Right atrium auricular region (tissue), 2 donors: ENCODE results near the gene CREBBP. TPM values are rescaled to one million over a fixed set of nuclear protein-coding genes. Genes with fewer than 3 reads are reported as not detected.

Experiments
- DNase-seq: peaks from one replicate; pipeline ENCODE4 v3.0.0-alpha.2; 2019; ENCODE audit warnings: low spot score
- H3K27ac ChIP-seq, 2 donors: fragments of 200-600 bp; sonication (generic); 1 replicate in 1 of 2; 2 replicates in 1 of 2; pipeline ENCODE4 v1.5.1; 2016 to 2019
- H3K27me3 ChIP-seq, 2 donors: fragments of 200-600 bp; sonication (generic); one replicate each; pipeline versions ENCODE4 v1.5.1 to v1.6.0; 2017 to 2019
- H3K36me3 ChIP-seq: fragments of 200-600 bp; sonication (generic); one replicate; pipeline ENCODE4 v1.5.1; 2016
- H3K4me1 ChIP-seq, 2 donors: fragments of 200-600 bp; sonication (generic); one replicate each; pipeline versions ENCODE4 v1.5.1 to v1.6.0; 2017 to 2019
- H3K4me3 ChIP-seq, 2 donors: fragments of 200-600 bp; sonication (generic); 1 replicate in 1 of 2; 2 replicates in 1 of 2; pipeline ENCODE4 v1.5.1; 2017 to 2019; ENCODE audit warnings: mild to moderate bottlenecking in 1 of 2, moderate library complexity in 1 of 2
- H3K9me3 ChIP-seq, 2 donors: fragments of 200-600 bp; sonication (generic); one replicate each; pipeline ENCODE4 v1.5.1; 2019
- total RNA-seq, 2 donors: library from RNA; depleted of rRNA; stranded (reverse); fragments of >200 nt; gene quantifications; one replicate each; pipeline ENCODE4 v1.1.0, GENCODE V29; 2016
- TF ChIP-seq, protein P1 (sequence below), 2 donors: fragments of 200-600 bp; sonication (generic); IDR thresholded peaks; one replicate each; pipeline ENCODE4 v1.5.1; 2019; ENCODE audit warnings: antibody characterized with exemption in 2 of 2

The CREBBP gene
- total RNA-seq, 2 donors from 2014 or later = 38.3 to 54.3 TPM

DNA sequence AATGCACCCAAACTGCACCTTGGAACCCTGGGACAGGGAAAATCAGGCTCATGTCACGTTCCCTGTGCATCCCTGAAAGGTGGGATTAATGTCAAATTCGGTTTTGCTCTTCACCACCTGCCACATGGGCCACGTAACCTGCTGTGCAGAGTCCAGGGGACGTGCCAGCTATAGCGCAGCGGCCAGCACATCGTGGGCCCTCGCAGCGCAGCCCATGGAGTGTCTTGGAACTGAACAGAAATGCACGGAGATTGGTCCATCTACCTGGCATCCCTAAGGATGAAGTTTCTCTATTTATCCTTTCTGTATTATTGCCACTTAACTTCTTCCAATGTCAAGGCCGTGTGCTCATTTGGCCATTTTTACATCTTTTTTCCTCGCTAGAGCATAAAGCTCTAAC lies 95.1 kb downstream of the CREBBP start:
- H3K4me1 ChIP-seq = no peaks in the 10 kb centered on the region
- H3K9me3 ChIP-seq = no peaks in the 10 kb centered on the region
- no peaks in the 10 kb centered on the region for H3K27me3 ChIP-seq
- H3K27ac ChIP-seq = no peak overlapping the region
- TF ChIP-seq, protein P1, sequence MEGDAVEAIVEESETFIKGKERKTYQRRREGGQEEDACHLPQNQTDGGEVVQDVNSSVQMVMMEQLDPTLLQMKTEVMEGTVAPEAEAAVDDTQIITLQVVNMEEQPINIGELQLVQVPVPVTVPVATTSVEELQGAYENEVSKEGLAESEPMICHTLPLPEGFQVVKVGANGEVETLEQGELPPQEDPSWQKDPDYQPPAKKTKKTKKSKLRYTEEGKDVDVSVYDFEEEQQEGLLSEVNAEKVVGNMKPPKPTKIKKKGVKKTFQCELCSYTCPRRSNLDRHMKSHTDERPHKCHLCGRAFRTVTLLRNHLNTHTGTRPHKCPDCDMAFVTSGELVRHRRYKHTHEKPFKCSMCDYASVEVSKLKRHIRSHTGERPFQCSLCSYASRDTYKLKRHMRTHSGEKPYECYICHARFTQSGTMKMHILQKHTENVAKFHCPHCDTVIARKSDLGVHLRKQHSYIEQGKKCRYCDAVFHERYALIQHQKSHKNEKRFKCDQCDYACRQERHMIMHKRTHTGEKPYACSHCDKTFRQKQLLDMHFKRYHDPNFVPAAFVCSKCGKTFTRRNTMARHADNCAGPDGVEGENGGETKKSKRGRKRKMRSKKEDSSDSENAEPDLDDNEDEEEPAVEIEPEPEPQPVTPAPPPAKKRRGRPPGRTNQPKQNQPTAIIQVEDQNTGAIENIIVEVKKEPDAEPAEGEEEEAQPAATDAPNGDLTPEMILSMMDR (IDR thresholded peaks at IDR 0.05) = no peak
- DNase-seq = no peak
- H3K4me3 ChIP-seq = no peak overlapping the region
- peaks cover 44% of the 10 kb centered on the region for H3K36me3 ChIP-seq

DNA sequence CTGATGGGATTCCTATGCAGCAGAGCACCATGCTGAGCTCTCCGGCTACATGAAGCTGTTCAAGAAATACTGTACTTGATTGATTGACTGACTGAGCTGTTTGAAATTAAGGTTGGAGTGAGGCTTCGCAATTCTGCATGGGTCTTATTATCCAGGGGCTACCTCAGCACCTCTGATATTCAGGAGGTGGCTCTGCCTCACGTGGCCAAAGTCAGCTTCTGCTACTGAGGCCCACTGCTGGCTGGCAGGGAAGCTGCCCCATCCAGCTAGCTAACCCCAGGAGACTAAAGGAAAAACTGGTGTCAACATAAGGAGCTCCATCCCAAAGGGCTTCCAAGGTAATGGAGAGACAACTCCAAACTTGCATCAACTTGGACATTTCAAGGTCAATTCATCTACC lies 97.0 kb downstream of the CREBBP start:
- TF ChIP-seq, protein P1 (IDR thresholded peaks at IDR 0.05) = no peak
- H3K36me3 ChIP-seq = peaks cover 50% of the 10 kb centered on the region
- no peak overlapping the region for H3K4me3 ChIP-seq
- no peaks in the 10 kb centered on the region for H3K4me1 ChIP-seq
- no peaks in the 10 kb centered on the region for H3K9me3 ChIP-seq
- H3K27ac ChIP-seq = no peak overlapping the region
- no peak for DNase-seq
- no peaks in the 10 kb centered on the region for H3K27me3 ChIP-seq

DNA sequence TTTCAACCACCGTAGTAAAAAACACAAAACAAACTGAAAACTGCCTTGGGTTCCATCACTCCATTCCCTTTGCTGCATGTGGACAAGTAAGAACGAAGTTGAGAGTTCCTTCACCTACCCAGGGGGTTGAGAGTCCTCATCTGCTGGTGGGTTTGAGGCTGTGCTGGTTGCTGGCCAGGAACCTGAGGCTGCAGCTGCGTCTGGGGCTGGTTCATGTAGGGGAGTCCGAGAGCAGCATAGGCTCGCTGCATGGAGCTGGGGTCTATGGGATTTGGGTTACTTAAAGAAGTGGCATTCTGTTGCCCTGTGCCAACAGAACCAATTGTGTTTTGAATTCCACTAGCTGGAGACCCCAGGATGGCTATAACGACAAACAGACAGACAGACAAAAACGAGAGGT lies 97.9 kb downstream of the CREBBP start:
- peak; percentile 53 for DNase-seq
- Histone ChIP-seq H3K4me1 (no peaks in the 10 kb centered on the region), H3K36me3 (peaks cover 60% of the 10 kb centered on the region), H3K27ac (no peak overlapping the region), H3K27me3 (no peaks in the 10 kb centered on the region), H3K9me3 (no peaks in the 10 kb centered on the region), H3K4me3 (no peak overlapping the region)
- TF ChIP-seq, protein P1 (IDR thresholded peaks at IDR 0.05) = no peak

DNA sequence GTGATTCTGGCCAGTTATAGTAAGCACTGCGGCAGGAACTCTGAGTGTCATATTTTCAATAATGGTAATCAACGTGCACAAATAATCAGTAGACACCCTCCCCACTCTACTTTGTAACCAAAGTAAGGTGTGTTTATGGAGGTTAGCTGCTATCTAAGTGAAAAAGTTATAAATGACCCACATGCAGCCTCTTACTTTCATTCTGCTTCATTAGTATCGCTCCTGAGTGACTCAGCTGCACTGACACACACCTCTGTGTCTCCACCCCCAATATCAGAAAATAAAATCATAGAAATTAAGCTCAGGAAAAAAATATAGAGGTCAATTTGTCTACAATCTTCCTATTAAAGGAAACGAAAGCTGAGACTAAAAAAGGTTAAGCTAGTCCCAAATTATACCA lies 99.1 kb downstream of the CREBBP start:
- no peaks in the 10 kb centered on the region for H3K4me1 ChIP-seq
- TF ChIP-seq, protein P1 (IDR thresholded peaks at IDR 0.05) = no peak
- no peaks in the 10 kb centered on the region for H3K9me3 ChIP-seq
- H3K36me3 ChIP-seq = peaks cover 63% of the 10 kb centered on the region
- H3K27ac ChIP-seq = no peak overlapping the region
- no peaks in the 10 kb centered on the region for H3K27me3 ChIP-seq
- no peak for DNase-seq
- H3K4me3 ChIP-seq = no peak overlapping the region

DNA sequence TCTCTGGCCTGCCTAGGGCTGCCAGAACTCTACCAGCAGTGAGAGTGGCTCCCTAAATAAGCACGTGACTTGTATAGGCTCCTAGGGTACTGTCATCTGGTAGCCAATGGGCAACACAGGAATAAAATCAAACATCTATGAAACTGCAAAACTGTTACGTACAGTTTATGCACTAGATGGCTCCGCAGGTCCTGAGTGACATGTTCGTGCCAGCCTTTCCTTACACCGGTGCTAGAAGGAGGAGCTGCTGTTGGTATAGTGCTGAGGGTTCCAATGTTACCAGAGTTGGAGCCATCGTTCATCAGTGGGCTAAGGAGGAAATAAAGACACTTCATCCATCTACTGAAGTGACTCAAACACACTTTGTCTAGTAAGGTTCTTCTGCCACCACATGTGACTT lies 99.9 kb downstream of the CREBBP start:
- no peaks in the 10 kb centered on the region for H3K9me3 ChIP-seq
- TF ChIP-seq, protein P1 (IDR thresholded peaks at IDR 0.05) = no peak
- H3K36me3 ChIP-seq = peaks cover 72% of the 10 kb centered on the region

DNA sequence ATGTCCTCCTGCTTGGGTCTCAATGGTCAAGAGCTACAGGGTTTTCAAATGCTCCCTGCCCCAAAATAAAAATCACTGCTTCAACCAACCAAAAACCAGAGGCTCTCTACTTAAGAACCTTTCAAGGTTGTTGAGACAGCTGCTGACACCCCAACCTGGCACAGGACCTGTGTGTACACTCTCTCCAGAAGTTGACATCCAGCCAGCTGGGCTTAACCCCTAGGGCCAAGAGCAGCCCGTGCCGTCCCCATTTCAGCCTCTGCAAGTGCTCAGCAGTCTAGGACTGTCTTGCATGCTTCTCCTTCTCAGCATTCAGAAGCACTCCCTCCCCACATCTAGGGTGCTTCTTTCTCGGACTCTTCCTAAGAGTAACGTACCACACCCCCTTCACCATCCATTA lies 104.2 kb downstream of the CREBBP start:
- peaks cover 61% of the 10 kb centered on the region for H3K36me3 ChIP-seq
- no peaks in the 10 kb centered on the region for H3K9me3 ChIP-seq
- H3K27ac ChIP-seq = no peak overlapping the region
- no peak overlapping the region for H3K4me3 ChIP-seq
- H3K27me3 ChIP-seq = no peaks in the 10 kb centered on the region
- TF ChIP-seq, protein P1 (IDR thresholded peaks at IDR 0.05) = no peak
- H3K4me1 ChIP-seq = peaks cover 0 to 35% of the 10 kb centered on the region in 2 donors
- DNase-seq = no peak

More for the DNA sequence above, 99.9 kb downstream of the CREBBP start:
- no peak for DNase-seq
- H3K4me1 ChIP-seq = no peaks in the 10 kb centered on the region
- no peaks in the 10 kb centered on the region for H3K27me3 ChIP-seq
- no peak overlapping the region for H3K27ac ChIP-seq
- H3K4me3 ChIP-seq = no peak overlapping the region
